HG03097 (cell line): ENCODE measurements around the gene FXYD1.

ENCODE experiments used
- ATAC-seq: cut with Tn5 transposase; IDR thresholded peaks from one replicate; pipeline ENCODE4 v1.9.1; 2021; ENCODE audit not compliant: unreplicated experiment, low FRiP score

The FXYD1 gene

GRCh38 chr19:35157431-35157830 lies 18.8 kb downstream of the FXYD1 start:
- no peak for ATAC-seq

GRCh38 chr19:35159606-35160005 lies 21.0 kb downstream of the FXYD1 start:
- ATAC-seq = no peak

- no peak for ATAC-seq
These were observed 22.2 kb downstream of the FXYD1 start for GRCh38 chr19:35160629-35161433.

- ATAC-seq = no peak
These were observed 22.8 kb downstream of the FXYD1 start for GRCh38 chr19:35161434-35161743.

GRCh38 chr19:35162471-35163326 lies 24.1 kb downstream of the FXYD1 start:
- no peak for ATAC-seq

GRCh38 chr19:35164418-35164817 lies 25.8 kb downstream of the FXYD1 start:
- no peak for ATAC-seq

- ATAC-seq = no peak
These were observed 26.8 kb downstream of the FXYD1 start for GRCh38 chr19:35165200-35166058.

GRCh38 chr19:35166100-35167063 lies 27.8 kb downstream of the FXYD1 start:
- ATAC-seq = no peak

GRCh38 chr19:35167251-35168119 lies 28.9 kb downstream of the FXYD1 start:
- no peak for ATAC-seq

- ATAC-seq = no peak
These were observed 29.6 kb downstream of the FXYD1 start for GRCh38 chr19:35168196-35168595.

- no peak for ATAC-seq
These were observed 30.8 kb downstream of the FXYD1 start for GRCh38 chr19:35169221-35169995.

GRCh38 chr19:35170359-35171061 lies 31.9 kb downstream of the FXYD1 start:
- no peak for ATAC-seq

- no peak for ATAC-seq
These were observed 33.1 kb downstream of the FXYD1 start for GRCh38 chr19:35171730-35172129.

- ATAC-seq = no peak
These were observed 35.6 kb downstream of the FXYD1 start for GRCh38 chr19:35174226-35174625.

- ATAC-seq = no peak
These were observed 37.6 kb downstream of the FXYD1 start for GRCh38 chr19:35176181-35176570.

- ATAC-seq = no peak
These were observed 39.0 kb downstream of the FXYD1 start for GRCh38 chr19:35177377-35178274.

GRCh38 chr19:35178701-35179100 lies 40.1 kb downstream of the FXYD1 start:
- ATAC-seq = no peak
